Adipocyte (in vitro differentiated cells): Measurements from ENCODE around the gene MARCHF10.

Source experiments
- DNase-seq: peaks from one replicate; pipeline ENCODE4 v3.0.0-alpha.2; 2015; ENCODE audit warnings: low read depth
- H3K27me3 ChIP-seq: replicated peaks from 2 replicates; pipeline ENCODE4 v1.7.0; 2013; ENCODE audit warnings: mild to moderate bottlenecking, low read length, moderate library complexity; ENCODE audit not compliant: control insufficient read depth, insufficient read depth
- H3K36me3 ChIP-seq: 2 replicates; pipeline ENCODE4 v1.7.0; 2013; ENCODE audit warnings: low read length, mild to moderate bottlenecking, moderate library complexity; ENCODE audit not compliant: control insufficient read depth, insufficient read depth, severe bottlenecking
- H3K4me1 ChIP-seq: 2 replicates; pipeline ENCODE4 v1.7.0; 2013; ENCODE audit warnings: mild to moderate bottlenecking, low read length, moderate library complexity; ENCODE audit not compliant: control insufficient read depth, insufficient read depth
- H3K4me3 ChIP-seq: 2 replicates; pipeline ENCODE4 v1.7.0; 2013; ENCODE audit warnings: mild to moderate bottlenecking, low read length, moderate library complexity
- H3K9ac ChIP-seq: 2 replicates; pipeline ENCODE4 v1.7.0; 2013; ENCODE audit warnings: mild to moderate bottlenecking, low read length, moderate library complexity
- H3K9me3 ChIP-seq: 2 replicates; pipeline ENCODE4 v1.7.0; 2013; ENCODE audit warnings: mild to moderate bottlenecking, low read length, moderate library complexity; ENCODE audit not compliant: control insufficient read depth

The MARCHF10 gene

DNA sequence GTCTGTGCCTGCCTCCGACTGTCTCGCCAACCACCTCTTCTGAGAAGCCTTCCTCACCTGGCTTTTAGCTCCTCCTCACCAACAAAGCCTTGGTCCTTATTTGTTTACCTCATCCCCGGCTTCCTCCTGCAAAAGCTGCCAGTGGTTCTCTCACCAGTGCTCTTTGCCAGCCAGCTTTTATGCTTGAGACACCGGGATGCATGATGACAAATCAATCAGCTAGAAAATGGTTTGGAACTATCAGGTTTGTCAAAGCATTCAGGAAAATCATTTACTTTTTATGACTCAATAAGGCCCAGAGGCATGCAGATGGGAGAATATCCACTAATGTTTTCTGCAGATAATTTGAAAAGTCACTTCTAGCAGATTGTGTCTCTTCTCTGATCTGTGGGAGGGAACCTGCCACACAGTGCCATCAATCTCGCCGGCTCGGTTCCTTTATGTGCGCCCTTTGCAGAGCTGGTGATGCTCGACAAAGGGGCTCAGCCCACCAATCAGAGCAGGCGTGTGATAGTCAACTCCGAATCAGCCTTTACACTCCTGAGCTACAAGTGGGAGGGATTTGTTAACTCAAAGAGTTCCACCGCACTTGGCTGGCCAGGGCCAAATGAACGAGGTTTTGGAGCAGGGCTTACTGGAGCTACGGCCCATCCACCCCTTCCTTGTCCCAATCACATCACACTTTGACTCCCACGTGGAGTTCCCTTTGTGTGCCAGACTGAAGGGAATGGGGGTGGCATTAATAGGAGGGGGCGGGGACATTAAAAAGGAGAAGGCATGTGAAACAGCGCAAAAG is 94.8 kb downstream of the MARCHF10 start:
- Histone ChIP-seq H3K9me3 (peaks cover 12% of the 10 kb centered on the region), H3K4me3 (no peak overlapping the region), H3K27me3 (no peaks in the 10 kb centered on the region), H3K9ac (no peak overlapping the region), H3K4me1 (no peaks in the 10 kb centered on the region), H3K36me3 (no peaks in the 10 kb centered on the region)
- DNase-seq = no peak

DNA sequence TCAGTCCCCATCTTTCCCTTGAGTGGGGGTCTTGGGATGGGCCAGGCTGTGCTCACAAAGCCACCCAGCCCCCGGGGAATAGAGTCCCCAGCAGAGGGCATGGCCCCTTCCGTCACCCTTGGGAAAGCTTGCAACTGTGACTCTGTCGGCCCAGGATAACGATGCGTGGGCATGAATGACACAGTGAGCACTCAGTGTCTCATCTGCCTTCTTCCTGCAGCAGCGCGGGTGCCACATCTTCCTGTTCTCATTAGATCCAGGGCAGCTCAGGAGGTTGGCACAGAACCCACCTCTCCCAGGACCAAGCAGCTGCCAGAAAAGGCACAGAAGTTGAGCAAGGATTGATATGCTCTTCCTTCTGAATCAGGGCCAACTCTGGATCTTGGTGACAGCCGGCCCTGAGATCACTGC is 95.9 kb downstream of the MARCHF10 start:
- peaks cover 21% of the 10 kb centered on the region for H3K9me3 ChIP-seq
- H3K4me1 ChIP-seq = no peaks in the 10 kb centered on the region
- H3K4me3 ChIP-seq = no peak overlapping the region
- DNase-seq = no peak
- no peaks in the 10 kb centered on the region for H3K27me3 ChIP-seq
- H3K36me3 ChIP-seq = no peaks in the 10 kb centered on the region
- no peak overlapping the region for H3K9ac ChIP-seq

DNA sequence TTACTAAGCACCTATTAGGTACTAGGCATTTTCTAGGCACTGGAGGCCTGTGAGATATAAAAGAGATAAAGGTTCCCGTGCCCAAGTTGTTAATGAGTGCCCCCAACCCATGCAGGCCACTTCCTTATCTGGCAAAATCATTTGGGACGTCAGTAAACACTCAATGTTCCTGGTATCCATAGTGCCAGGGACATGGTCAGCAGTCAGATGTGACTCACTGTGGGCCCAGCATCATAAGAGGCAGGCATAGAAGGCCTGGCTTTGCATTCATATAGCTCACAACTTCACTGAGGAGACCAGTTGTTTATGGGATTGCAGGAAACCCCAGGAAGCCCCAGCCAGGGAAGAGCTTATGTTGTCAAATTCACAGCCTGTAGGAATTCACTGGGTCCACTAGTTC is 99.5 kb downstream of the MARCHF10 start:
- no peak for DNase-seq
- H3K4me3 ChIP-seq = no peak overlapping the region
- peaks cover 15% of the 10 kb centered on the region for H3K4me1 ChIP-seq
- H3K9me3 ChIP-seq = peaks cover 21% of the 10 kb centered on the region
- no peak overlapping the region for H3K9ac ChIP-seq
- no peaks in the 10 kb centered on the region for H3K27me3 ChIP-seq
- H3K36me3 ChIP-seq = no peaks in the 10 kb centered on the region

DNA sequence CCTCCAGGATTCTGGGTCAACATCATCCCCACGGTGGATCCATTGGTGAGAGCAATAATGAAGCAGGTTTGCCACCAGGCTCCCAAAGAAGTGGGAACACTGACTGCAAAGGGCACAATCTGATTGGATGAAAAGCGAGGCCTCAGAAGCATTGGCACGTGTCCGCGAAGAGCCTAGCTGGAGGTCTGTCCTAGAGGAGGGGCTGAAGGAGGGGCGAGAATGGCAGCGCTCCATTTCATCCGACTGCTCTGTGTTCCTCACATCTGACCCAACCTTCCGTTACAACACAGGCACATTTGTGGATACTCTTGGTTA is 100.7 kb downstream of the MARCHF10 start:
- H3K27me3 ChIP-seq = no peaks in the 10 kb centered on the region
- no peak overlapping the region for H3K9ac ChIP-seq
- H3K9me3 ChIP-seq = peaks cover 21% of the 10 kb centered on the region
- H3K4me3 ChIP-seq = no peak overlapping the region
- no peak for DNase-seq
- no peaks in the 10 kb centered on the region for H3K36me3 ChIP-seq
- H3K4me1 ChIP-seq = peaks cover 20% of the 10 kb centered on the region

DNA sequence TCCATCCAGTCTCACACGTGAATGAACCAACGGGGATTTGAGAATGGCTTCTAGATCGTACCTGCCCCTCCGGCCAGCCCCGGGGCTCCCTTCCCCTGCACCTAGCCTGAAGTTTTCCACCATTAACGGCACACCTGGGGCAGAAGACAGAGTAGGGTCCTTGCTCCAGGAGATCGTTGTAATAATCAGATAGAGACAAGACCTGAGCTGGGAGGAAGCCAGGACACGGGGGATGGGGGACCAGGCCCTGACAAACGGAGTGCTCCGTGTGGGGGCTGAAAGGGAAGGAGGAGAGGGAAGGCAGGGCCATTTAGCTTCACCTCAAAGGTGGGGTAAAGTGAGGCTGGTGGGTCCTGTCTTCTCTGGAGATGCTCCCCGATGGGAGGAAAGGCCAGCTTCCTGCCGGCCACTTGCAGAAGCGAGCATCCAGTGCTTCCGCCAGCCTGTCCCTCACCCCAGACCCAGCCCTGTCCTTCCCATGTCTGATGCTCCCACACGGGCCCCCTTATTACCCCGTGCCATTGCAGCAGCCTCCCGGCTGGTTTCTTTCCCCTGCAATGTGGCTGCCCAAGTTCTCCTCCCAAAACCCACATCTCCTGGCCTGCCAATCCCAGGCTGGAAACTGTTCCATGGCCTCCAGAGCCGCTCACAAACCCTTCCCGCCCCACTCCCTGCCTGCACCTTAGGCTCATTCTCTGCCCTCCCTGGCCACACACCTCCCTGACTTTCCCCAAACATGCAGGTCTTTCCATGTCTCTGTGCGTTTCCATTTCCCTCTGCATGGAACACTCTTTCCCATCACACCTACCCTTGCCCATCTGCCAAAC is 101.3 kb downstream of the MARCHF10 start:
- H3K9me3 ChIP-seq = peaks cover 21% of the 10 kb centered on the region
- DNase-seq = no peak
- no peak overlapping the region for H3K4me3 ChIP-seq
- H3K27me3 ChIP-seq = no peaks in the 10 kb centered on the region
- no peak overlapping the region for H3K9ac ChIP-seq
- no peaks in the 10 kb centered on the region for H3K36me3 ChIP-seq
- H3K4me1 ChIP-seq = peaks cover 20% of the 10 kb centered on the region

DNA sequence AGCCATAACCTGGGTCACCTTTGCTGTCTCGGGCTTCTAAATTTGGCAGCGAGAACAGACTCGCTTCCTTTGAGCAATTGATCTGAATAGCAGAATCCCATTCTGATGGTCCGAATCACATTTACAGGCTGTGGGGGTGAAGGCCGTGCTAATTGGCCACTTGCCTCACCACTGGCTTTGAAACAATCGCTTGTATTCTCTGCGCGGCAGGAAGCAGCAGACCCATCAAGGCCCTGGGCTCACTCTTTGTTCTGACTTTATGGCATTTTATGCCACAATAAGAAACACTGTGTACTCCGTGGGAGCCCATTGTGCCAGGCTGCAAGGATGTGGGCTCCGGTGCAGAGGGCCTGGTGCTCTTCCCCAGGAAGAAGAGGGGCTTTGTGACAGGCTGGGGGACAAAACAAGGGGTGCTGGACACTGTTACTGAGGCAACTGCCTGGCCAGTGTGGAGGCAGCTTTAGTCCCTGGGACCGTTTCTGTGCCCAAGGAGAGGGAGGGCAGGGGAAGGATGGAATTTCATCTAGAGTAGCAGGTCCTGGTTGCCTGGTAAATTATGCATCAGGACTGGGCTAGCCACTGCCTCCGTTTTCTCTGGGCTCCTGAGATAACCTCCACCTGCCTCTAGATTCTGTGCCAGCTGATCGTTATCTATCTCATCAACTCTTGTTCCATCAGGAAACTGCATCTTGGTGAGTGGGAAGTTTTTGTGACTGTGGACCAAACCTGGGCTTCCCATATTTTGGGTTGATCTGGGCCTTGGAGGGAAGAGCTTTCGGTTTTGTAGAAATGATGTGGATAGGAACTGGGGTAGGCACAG is 102.1 kb downstream of the MARCHF10 start:
- no peak for DNase-seq
- peaks cover 20% of the 10 kb centered on the region for H3K4me1 ChIP-seq
- peaks cover 21% of the 10 kb centered on the region for H3K9me3 ChIP-seq
- H3K27me3 ChIP-seq = no peaks in the 10 kb centered on the region
- H3K36me3 ChIP-seq = no peaks in the 10 kb centered on the region
- no peak overlapping the region for H3K9ac ChIP-seq
- no peak overlapping the region for H3K4me3 ChIP-seq

DNA sequence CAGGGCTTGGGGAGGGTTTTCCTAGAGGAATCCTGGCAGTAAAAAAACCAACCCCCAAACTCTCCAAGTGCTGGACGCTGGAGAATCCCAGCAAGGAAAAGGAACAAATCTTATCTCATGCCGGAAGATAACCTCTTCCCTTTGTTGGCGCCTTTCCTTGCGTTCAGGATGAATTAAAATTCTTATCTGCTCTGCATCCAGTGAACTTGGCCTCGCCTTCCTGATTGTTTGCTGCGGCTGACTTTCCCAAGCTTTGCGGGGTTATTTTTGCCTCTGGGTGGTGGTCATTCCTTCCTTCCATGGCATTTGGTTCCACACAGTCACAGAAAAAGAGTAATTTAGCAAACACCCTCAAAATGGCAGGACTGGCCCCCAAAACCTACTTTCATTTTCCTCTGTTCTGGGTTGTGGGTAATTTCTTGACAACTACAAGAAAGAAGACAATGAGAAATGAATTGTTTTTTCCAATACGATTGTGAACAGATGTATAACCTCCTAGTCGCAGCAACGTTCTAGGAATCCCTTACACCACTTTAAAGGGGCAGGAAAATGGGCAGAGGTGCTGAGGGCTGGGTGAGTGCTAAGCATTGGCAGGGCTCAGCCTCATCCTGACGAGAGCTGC is 102.8 kb downstream of the MARCHF10 start:
- no peaks in the 10 kb centered on the region for H3K27me3 ChIP-seq
- peak overlapping the region; percentile 80 for H3K9ac ChIP-seq
- H3K4me3 ChIP-seq = peak overlapping the region; percentile 81
- peaks cover 20% of the 10 kb centered on the region for H3K4me1 ChIP-seq
- H3K36me3 ChIP-seq = no peaks in the 10 kb centered on the region
- no peak for DNase-seq
- peaks cover 21% of the 10 kb centered on the region for H3K9me3 ChIP-seq

DNA sequence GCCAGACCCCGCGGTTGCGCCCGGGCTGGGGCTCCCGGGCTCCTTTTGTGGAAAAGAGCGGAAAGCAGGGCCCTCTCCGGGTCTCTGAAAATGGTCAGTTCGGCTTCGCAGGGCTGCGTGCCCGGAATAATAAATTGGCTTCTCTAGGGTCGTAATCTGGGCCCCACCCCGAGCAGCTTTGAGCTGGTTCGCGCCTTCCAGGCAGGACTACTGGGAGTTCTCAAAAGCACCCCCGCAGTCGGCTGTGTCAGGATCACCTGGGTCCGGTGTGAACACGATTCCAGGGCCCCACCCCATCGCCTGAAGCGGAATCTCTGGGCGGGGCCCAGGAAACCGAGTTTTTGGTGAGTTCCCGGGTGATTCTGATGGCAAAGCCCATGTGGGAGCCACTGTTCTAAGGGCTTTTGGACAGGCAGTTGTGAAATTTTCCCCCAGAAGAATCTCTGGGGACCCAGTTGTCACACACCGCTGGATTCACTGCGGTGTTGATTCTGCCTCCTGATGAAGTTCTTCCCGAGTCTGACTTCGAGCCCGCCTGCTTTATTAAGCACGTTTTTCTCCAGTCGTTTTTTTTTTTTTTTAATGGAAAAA is 103.6 kb downstream of the MARCHF10 start:
- H3K4me3 ChIP-seq = peak overlapping the region; percentile 81
- peaks cover 20% of the 10 kb centered on the region for H3K4me1 ChIP-seq
- peak; percentile 64 for DNase-seq
- peak overlapping the region; percentile 80 for H3K9ac ChIP-seq
- H3K36me3 ChIP-seq = no peaks in the 10 kb centered on the region
- peaks cover 18% of the 10 kb centered on the region for H3K9me3 ChIP-seq
- no peaks in the 10 kb centered on the region for H3K27me3 ChIP-seq

DNA sequence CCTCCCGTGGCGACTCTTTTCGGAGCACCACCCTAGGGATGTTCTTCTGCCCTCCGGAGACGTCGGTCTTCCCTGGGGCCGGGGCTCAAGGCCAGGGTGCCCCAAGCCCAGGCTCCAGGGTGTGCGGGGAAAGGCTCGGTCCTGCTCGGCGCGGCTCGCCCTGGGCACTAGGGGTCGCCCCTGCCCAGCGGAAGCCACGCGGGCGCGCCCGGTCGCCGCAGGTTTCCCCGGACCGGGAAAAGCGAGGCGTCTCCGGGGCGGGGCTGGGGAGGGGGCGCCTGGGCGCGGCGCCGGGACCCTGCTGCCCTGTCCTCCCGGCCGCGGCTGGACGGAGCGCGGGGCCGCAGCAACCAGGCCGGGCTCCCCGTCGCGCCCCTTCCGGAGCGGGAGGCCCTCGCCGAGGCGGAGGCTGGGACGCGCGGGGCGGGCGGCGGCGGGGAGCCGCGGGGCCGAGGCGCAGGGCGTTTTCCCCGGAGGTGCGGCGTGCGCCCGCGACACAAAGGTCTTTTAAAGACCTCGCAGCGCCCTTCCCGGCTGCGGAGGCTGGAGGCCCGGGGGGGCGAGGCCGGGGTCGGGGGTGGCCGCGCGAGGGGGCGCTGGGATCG is 104.2 kb downstream of the MARCHF10 start:
- no peaks in the 10 kb centered on the region for H3K36me3 ChIP-seq
- peak overlapping the region; percentile 81 for H3K4me3 ChIP-seq
- H3K27me3 ChIP-seq = no peaks in the 10 kb centered on the region
- H3K9ac ChIP-seq = peak overlapping the region; percentile 80
- peaks cover 14% of the 10 kb centered on the region for H3K9me3 ChIP-seq
- DNase-seq = peak; percentile 90
- H3K4me1 ChIP-seq = peaks cover 20% of the 10 kb centered on the region

DNA sequence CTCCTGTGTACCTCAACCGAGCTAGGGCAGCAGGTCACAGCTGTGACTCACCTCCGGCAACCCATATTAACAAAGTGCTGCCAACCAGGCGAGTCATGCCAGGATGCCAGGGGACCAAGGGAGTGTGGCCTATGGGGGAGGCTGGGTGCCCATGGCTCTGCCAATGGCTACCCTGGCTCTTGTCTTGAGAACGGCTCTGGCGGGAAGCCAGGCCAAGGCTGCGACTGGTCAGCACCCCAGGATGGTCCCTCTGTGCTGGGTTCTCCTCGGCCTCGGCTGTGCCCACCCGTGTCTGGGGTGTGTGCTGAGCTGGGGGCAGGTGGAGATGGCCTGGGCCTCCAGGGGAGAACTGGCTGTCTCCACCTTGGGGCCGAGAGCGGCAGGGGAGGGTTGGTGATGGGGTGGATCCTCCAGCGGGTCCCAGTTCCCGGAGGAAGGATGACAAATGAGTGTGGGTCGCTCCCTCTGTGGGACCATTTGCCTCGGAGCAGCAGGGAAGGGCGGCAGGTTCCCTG is 104.8 kb downstream of the MARCHF10 start:
- no peaks in the 10 kb centered on the region for H3K27me3 ChIP-seq
- H3K9ac ChIP-seq = peak overlapping the region; percentile 80
- H3K9me3 ChIP-seq = peaks cover 9% of the 10 kb centered on the region
- H3K4me3 ChIP-seq = peak overlapping the region; percentile 81
- H3K36me3 ChIP-seq = no peaks in the 10 kb centered on the region
- H3K4me1 ChIP-seq = peaks cover 20% of the 10 kb centered on the region
- peak; percentile 48 for DNase-seq
